Neural progenitor cell (in vitro differentiated cells): ENCODE results near the gene HOXA2.

Experiments
- CTCF ChIP-seq: fragments of 200-600 bp; sonication (generic); IDR thresholded peaks from 2 replicates; pipeline ENCODE4 v1.5.1; 2017; ENCODE audit warnings: antibody characterized with exemption, mild to moderate bottlenecking
- EZH2 ChIP-seq: fragments of 200-600 bp; sonication (generic); IDR thresholded peaks from 2 replicates; pipeline ENCODE4 v1.6.1; 2017; ENCODE audit warnings: antibody characterized with exemption, mild to moderate bottlenecking, moderate library complexity
- EZH2phosphoT487 ChIP-seq: fragments of 200-600 bp; sonication (generic); IDR thresholded peaks from 2 replicates; pipeline ENCODE4 v1.6.1; 2017; ENCODE audit warnings: antibody characterized with exemption

DNA sequence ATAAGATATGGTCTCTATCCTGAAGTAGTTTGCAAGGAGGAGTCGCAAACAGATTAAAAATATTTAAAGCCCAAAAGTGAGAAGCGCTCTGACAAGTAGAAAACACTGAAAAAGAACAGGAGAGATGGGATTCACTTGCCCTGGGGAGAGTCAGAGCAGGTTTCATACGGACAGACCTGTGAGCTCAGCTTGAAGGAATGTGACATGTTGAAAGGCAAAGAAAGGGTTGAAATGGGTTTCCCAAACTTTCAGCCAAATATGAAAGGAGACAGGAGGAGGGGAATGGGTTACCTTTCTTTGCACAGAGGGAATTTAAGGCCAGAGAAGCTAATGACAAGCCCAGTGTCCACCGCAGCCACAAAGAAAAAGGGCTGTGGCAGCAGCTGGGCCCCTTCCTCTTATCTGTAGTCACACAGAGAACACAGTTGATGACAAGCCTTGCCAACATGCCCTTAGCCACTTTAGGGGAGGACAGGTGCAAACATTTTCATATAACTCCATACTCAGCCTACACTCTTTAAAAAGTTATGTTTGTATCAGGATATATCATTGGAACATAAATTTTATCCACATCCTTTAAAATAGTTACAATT lies 21.5 kb downstream of the HOXA2 start:
- TF ChIP-seq CTCF (no peak), EZH2 (no peak), EZH2phosphoT487 (no peak)
